Measurements from ENCODE around the gene CEACAM5.

Gene CEACAM5

GRCh38 chr19:41708481-41708880, at the start of gene CEACAM5:
Gene CEACAM5 (plus strand): TSS chr19:41708626. CDS start chr19:41708732, 106 bp downstream.
- Mint-ChIP-seq H3K27ac (no peak within 1 kb of the TSS), H3K4me3 (no peak within 1 kb of the TSS), H3K9me3 (no peaks in the 10 kb centered on the region), H3K27me3 (ENCODE audit: low read depth) (peaks cover 5% of the 10 kb centered on the region), H3K4me1 (ENCODE audit: low read depth) (no peaks in the 10 kb centered on the region), H3K36me3 (ENCODE audit: low read depth) (no peaks in the 10 kb centered on the region)
- DNase-seq (ENCODE audit: low spot score), result no peak

GRCh38 chr19:41666075-41666474, 42.4 kb upstream of the CEACAM5 start:
- peaks cover 5% of the 10 kb centered on the region for H3K27me3 Mint-ChIP-seq (ENCODE audit: low read depth)
- H3K4me1 Mint-ChIP-seq (ENCODE audit: low read depth), result no peaks in the 10 kb centered on the region
- no peak overlapping the region for H3K27ac Mint-ChIP-seq
- H3K36me3 Mint-ChIP-seq (ENCODE audit: low read depth), result no peaks in the 10 kb centered on the region
- DNase-seq (ENCODE audit: low spot score), result no peak
- peaks cover 45% of the 10 kb centered on the region for H3K9me3 Mint-ChIP-seq
- H3K4me3 Mint-ChIP-seq, result no peak overlapping the region

DNA sequence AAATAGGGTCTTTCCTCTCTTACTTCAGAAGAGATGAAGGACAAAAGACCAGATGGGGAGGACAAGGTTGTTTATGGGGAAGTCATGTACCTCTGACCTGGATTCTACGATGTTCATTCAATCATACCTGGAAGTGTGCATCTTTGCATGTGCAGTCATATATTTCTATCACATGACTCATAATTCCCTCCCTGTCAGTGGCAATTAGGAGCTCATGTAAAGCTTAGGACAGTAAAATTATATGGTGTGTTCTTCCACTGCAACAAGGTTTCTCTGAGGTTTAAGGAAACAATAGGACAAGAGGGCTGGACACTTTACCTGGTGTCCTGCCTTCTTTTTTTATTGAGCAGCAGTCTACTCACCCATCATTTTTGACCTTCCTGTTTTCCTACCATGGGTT, 40.1 kb upstream of the CEACAM5 start:
- Mint-ChIP-seq H3K27ac (no peak overlapping the region), H3K36me3 (ENCODE audit: low read depth) (no peaks in the 10 kb centered on the region), H3K4me3 (no peak overlapping the region), H3K27me3 (ENCODE audit: low read depth) (peaks cover 10% of the 10 kb centered on the region), H3K9me3 (peaks cover 45% of the 10 kb centered on the region), H3K4me1 (ENCODE audit: low read depth) (no peaks in the 10 kb centered on the region)
- DNase-seq (ENCODE audit: low spot score), result no peak

- H3K4me1 Mint-ChIP-seq (ENCODE audit: low read depth), result no peaks in the 10 kb centered on the region
- H3K36me3 Mint-ChIP-seq (ENCODE audit: low read depth), result no peaks in the 10 kb centered on the region
- H3K4me3 Mint-ChIP-seq, result no peak overlapping the region
- H3K27ac Mint-ChIP-seq, result no peak overlapping the region
- no peak for DNase-seq (ENCODE audit: low spot score)
- H3K27me3 Mint-ChIP-seq (ENCODE audit: low read depth), result peaks cover 20% of the 10 kb centered on the region
- H3K9me3 Mint-ChIP-seq, result peaks cover 21% of the 10 kb centered on the region
Observed at GRCh38 chr19:41670755-41671154, 37.7 kb upstream of the CEACAM5 start.

GRCh38 chr19:41671486-41671885, 36.9 kb upstream of the CEACAM5 start:
- Mint-ChIP-seq H3K36me3 (ENCODE audit: low read depth) (no peaks in the 10 kb centered on the region), H3K27me3 (ENCODE audit: low read depth) (peaks cover 23% of the 10 kb centered on the region), H3K4me1 (ENCODE audit: low read depth) (no peaks in the 10 kb centered on the region), H3K9me3 (peaks cover 16% of the 10 kb centered on the region), H3K27ac (no peak overlapping the region), H3K4me3 (no peak overlapping the region)
- no peak for DNase-seq (ENCODE audit: low spot score)

DNA sequence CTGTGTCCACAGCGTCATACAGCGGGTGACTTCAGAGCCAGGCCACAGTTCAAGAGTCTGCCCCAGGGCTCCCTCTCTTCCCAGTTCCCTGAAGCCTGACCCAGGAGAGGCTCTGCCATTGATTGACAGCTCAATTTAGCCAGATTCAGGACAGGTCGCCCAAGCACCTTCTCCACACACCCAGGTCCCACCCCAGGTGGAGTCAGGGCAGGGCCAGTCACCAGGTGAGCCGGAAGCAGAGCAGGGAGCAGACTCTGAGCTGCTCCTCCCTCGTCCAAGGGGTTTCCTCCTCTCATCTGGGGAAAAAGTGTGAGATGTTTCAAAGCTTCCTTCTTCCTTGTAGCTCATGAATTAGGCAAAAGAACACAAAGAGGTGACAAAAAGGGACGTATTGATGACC, 26.0 kb upstream of the CEACAM5 start:
- Mint-ChIP-seq H3K4me1 (ENCODE audit: low read depth) (no peaks in the 10 kb centered on the region), H3K27ac (no peak overlapping the region), H3K9me3 (no peaks in the 10 kb centered on the region), H3K27me3 (ENCODE audit: low read depth) (peaks cover 10% of the 10 kb centered on the region), H3K4me3 (no peak overlapping the region), H3K36me3 (ENCODE audit: low read depth) (no peaks in the 10 kb centered on the region)
- no peak for DNase-seq (ENCODE audit: low spot score)

GRCh38 chr19:41687419-41687818, 21.0 kb upstream of the CEACAM5 start:
- Mint-ChIP-seq H3K4me3 (no peak overlapping the region), H3K9me3 (no peaks in the 10 kb centered on the region), H3K27ac (no peak overlapping the region), H3K4me1 (ENCODE audit: low read depth) (no peaks in the 10 kb centered on the region), H3K36me3 (ENCODE audit: low read depth) (no peaks in the 10 kb centered on the region), H3K27me3 (ENCODE audit: low read depth) (peaks cover 7% of the 10 kb centered on the region)
- no peak for DNase-seq (ENCODE audit: low spot score)

GRCh38 chr19:41688098-41688497, 20.3 kb upstream of the CEACAM5 start, which contains the start of gene CEACAM7:
Gene CEACAM7 (minus strand): TSS chr19:41688270. CDS start chr19:41688165, 105 bp downstream.
- peaks cover 6% of the 10 kb centered on the region for H3K9me3 Mint-ChIP-seq
- H3K4me1 Mint-ChIP-seq (ENCODE audit: low read depth), result no peaks in the 10 kb centered on the region
- no peaks in the 10 kb centered on the region for H3K36me3 Mint-ChIP-seq (ENCODE audit: low read depth)
- no peak within 1 kb of the TSS for H3K27ac Mint-ChIP-seq
- H3K27me3 Mint-ChIP-seq (ENCODE audit: low read depth), result peaks cover 11% of the 10 kb centered on the region
- no peak within 1 kb of the TSS for H3K4me3 Mint-ChIP-seq
- no peak for DNase-seq (ENCODE audit: low spot score)

DNA sequence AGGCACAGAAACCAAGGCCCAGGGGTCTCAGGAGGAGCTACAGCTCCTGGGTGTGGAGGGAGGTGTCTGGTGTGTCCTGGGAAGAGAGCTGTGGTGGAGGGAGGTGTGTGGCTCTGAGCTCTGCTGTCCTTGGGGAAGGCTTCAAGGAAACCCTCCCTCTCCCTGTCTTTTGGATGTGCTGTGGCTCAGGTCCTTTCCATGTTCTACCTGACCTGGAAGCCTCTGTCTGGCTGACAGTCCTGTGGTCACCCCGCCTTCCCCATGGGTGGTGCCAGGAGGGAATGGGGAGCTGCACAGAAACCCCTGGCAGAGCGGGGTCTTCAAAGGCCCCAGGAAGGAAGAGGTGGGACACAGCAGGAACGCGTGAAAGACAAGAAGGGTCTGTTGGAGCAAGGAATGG, 19.7 kb upstream of the CEACAM5 start:
- H3K27me3 Mint-ChIP-seq (ENCODE audit: low read depth), result peaks cover 11% of the 10 kb centered on the region
- no peak for DNase-seq (ENCODE audit: low spot score)
- no peaks in the 10 kb centered on the region for H3K36me3 Mint-ChIP-seq (ENCODE audit: low read depth)
- H3K27ac Mint-ChIP-seq, result no peak overlapping the region
- H3K9me3 Mint-ChIP-seq, result peaks cover 7% of the 10 kb centered on the region
- H3K4me3 Mint-ChIP-seq, result no peak overlapping the region
- H3K4me1 Mint-ChIP-seq (ENCODE audit: low read depth), result no peaks in the 10 kb centered on the region

DNA sequence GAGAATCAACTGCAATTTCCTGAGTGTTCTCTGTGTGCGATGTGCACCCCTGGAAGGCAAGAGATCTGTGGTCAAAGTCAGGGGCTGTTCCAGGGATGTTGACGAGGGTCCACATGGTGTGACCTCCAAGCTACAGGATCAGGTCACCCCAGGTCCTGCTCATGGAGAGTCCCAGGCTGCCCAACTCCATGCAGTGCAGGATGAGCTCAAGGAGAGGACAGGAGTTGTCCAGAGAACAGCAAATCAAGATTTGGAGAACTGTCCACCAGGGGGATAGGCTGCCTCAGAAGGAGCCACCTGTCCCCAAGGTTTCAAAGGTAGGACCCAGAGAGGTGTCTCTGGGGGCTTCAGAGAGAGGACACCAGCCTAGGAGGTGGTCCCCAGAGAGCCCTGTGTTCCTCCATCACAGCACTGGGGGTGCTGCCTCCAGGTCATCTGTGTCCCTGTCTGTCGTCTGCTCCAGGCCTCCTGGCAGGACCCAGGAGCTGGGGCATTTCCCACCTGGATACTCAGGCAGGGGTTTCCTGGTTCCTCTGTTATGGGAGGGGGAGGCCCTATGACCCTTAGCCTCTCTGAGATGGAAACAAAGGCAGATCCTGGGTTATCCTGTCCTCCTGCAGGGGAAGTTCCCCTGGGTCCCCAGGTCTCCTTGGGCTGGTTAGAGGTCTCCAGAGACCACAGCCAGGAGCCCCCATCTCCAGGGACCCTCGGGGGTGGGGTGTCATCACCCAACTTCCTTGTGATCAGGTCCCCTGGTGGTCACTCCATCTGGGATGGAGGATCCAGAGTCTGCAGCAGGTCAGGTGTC, 18.2 kb upstream of the CEACAM5 start:
- Mint-ChIP-seq H3K4me1 (ENCODE audit: low read depth) (no peaks in the 10 kb centered on the region), H3K4me3 (no peak overlapping the region), H3K27ac (no peak overlapping the region), H3K9me3 (peaks cover 7% of the 10 kb centered on the region), H3K36me3 (ENCODE audit: low read depth) (no peaks in the 10 kb centered on the region), H3K27me3 (ENCODE audit: low read depth) (peaks cover 11% of the 10 kb centered on the region)
- DNase-seq (ENCODE audit: low spot score), result no peak

DNA sequence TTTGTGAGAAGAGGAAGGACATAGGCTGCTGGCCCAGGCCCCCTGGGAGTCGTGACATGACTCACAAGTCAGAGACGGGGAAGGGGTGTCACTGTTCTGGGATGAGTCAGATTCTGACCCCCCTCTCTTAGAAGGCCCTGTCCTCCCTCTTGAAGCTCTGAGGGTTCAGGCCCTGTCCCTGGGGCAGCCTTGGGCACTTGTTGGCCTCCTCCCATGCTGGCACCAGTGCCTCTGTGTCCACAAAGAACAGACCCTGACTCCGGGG, 17.7 kb upstream of the CEACAM5 start:
- Mint-ChIP-seq H3K4me3 (no peak overlapping the region), H3K27me3 (ENCODE audit: low read depth) (peaks cover 11% of the 10 kb centered on the region), H3K27ac (no peak overlapping the region), H3K36me3 (ENCODE audit: low read depth) (no peaks in the 10 kb centered on the region), H3K9me3 (peaks cover 7% of the 10 kb centered on the region), H3K4me1 (ENCODE audit: low read depth) (no peaks in the 10 kb centered on the region)
- DNase-seq (ENCODE audit: low spot score), result no peak

GRCh38 chr19:41691268-41691970, 17.0 kb upstream of the CEACAM5 start:
- H3K4me3 Mint-ChIP-seq, result no peak overlapping the region
- H3K36me3 Mint-ChIP-seq (ENCODE audit: low read depth), result no peaks in the 10 kb centered on the region
- H3K27me3 Mint-ChIP-seq (ENCODE audit: low read depth), result peaks cover 11% of the 10 kb centered on the region
- no peak for DNase-seq (ENCODE audit: low spot score)
- H3K27ac Mint-ChIP-seq, result no peak overlapping the region
- H3K4me1 Mint-ChIP-seq (ENCODE audit: low read depth), result no peaks in the 10 kb centered on the region
- H3K9me3 Mint-ChIP-seq, result peaks cover 7% of the 10 kb centered on the region

- H3K9me3 Mint-ChIP-seq, result peaks cover 7% of the 10 kb centered on the region
- no peak for DNase-seq (ENCODE audit: low spot score)
- H3K27me3 Mint-ChIP-seq (ENCODE audit: low read depth), result peaks cover 13% of the 10 kb centered on the region
- H3K4me3 Mint-ChIP-seq, result no peak overlapping the region
- no peaks in the 10 kb centered on the region for H3K36me3 Mint-ChIP-seq (ENCODE audit: low read depth)
- H3K27ac Mint-ChIP-seq, result no peak overlapping the region
- H3K4me1 Mint-ChIP-seq (ENCODE audit: low read depth), result no peaks in the 10 kb centered on the region
Observed at GRCh38 chr19:41694196-41694595, 14.2 kb upstream of the CEACAM5 start.

DNA sequence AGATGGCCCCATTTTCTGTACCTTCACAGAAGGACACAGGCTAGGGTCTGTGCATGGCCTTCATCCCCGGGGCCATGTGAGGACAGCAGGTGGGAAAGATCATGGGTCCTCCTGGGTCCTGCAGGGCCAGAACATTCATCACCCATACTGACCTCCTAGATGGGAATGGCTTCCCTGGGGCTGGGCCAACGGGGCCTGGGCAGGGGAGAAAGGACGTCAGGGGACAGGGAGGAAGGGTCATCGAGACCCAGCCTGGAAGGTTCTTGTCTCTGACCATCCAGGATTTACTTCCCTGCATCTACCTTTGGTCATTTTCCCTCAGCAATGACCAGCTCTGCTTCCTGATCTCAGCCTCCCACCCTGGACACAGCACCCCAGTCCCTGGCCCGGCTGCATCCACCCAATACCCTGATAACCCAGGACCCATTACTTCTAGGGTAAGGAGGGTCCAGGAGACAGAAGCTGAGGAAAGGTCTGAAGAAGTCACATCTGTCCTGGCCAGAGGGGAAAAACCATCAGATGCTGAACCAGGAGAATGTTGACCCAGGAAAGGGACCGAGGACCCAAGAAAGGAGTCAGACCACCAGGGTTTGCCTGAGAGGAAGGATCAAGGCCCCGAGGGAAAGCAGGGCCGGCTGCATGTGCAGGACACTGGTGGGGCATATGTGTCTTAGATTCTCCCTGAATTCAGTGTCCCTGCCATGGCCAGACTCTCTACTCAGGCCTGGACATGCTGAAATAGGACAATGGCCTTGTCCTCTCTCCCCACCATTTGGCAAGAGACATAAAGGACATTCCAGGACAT, 13.4 kb upstream of the CEACAM5 start:
- no peaks in the 10 kb centered on the region for H3K4me1 Mint-ChIP-seq (ENCODE audit: low read depth)
- no peaks in the 10 kb centered on the region for H3K36me3 Mint-ChIP-seq (ENCODE audit: low read depth)
- no peak for DNase-seq (ENCODE audit: low spot score)
- H3K4me3 Mint-ChIP-seq, result no peak overlapping the region
- H3K9me3 Mint-ChIP-seq, result peaks cover 7% of the 10 kb centered on the region
- H3K27me3 Mint-ChIP-seq (ENCODE audit: low read depth), result peaks cover 13% of the 10 kb centered on the region
- H3K27ac Mint-ChIP-seq, result no peak overlapping the region
